Subcutaneous adipose tissue (tissue), 4 donors: ENCODE data around the gene BTBD10. TPM values are rescaled to one million over a fixed set of nuclear protein-coding genes. Genes with fewer than 3 reads are reported as not detected.

Experiments
- total RNA-seq, 4 donors: library from RNA; depleted of rRNA; stranded (reverse); fragments of >200 nt; gene quantifications; one replicate each; pipeline ENCODE4 v1.1.0, GENCODE V29; 2016
- TF ChIP-seq, protein P1 (sequence below): fragments of 450-650 bp; IDR thresholded peaks from one replicate; pipeline ENCODE4 v1.5.1; 2016; ENCODE audit warnings: low read depth, mild to moderate bottlenecking, control low read depth, antibody characterized with exemption, moderate library complexity

The BTBD10 gene
- total RNA-seq, 4 donors from 2014 or later, result 21.5 to 28.4 (median 25.6) TPM

DNA sequence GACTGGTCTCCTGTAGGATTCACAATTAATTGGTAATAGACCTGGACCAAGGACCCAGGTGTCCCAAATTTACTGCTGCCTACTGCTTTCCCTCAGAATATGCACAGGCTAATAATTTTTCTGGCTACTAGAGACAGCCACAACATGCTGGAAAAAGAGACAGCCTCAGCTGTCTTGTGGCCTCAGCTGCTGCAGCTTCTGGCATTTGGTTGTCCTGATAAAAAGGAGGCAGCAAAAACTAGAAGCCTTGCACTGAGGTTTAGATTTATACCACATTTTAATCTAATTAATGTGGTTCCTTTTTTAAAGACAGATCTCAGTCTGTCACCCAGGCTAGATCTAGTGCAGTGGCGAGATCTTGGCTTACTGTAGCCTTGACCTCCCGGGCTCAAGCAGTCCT, 89.8 kb downstream of the BTBD10 start:
- TF ChIP-seq, protein P1, sequence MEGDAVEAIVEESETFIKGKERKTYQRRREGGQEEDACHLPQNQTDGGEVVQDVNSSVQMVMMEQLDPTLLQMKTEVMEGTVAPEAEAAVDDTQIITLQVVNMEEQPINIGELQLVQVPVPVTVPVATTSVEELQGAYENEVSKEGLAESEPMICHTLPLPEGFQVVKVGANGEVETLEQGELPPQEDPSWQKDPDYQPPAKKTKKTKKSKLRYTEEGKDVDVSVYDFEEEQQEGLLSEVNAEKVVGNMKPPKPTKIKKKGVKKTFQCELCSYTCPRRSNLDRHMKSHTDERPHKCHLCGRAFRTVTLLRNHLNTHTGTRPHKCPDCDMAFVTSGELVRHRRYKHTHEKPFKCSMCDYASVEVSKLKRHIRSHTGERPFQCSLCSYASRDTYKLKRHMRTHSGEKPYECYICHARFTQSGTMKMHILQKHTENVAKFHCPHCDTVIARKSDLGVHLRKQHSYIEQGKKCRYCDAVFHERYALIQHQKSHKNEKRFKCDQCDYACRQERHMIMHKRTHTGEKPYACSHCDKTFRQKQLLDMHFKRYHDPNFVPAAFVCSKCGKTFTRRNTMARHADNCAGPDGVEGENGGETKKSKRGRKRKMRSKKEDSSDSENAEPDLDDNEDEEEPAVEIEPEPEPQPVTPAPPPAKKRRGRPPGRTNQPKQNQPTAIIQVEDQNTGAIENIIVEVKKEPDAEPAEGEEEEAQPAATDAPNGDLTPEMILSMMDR, result no peak

- TF ChIP-seq, protein P1, result no peak
Measured at GRCh38 chr11:13368041-13368446, 95.0 kb downstream of the BTBD10 start.

DNA sequence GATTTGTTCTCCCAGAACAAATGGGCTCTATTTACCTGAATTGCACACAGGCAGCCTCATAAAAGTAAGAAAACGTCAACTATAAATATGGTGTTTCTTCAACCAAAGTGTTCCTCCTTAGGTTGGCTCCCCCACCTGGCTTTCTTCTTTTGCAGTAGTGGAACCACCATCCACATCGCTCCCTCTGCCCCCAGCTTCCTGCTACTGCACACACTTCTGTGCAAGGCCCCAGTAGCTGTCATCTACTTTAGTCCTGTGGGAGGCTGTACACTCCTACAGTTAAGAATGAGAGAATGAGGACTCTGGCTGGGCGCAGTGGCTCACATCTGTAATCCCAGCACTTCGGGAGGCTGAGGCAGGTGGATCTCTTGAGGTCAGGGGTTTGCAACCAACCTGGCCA, 95.9 kb downstream of the BTBD10 start:
- TF ChIP-seq, protein P1, result no peak

DNA sequence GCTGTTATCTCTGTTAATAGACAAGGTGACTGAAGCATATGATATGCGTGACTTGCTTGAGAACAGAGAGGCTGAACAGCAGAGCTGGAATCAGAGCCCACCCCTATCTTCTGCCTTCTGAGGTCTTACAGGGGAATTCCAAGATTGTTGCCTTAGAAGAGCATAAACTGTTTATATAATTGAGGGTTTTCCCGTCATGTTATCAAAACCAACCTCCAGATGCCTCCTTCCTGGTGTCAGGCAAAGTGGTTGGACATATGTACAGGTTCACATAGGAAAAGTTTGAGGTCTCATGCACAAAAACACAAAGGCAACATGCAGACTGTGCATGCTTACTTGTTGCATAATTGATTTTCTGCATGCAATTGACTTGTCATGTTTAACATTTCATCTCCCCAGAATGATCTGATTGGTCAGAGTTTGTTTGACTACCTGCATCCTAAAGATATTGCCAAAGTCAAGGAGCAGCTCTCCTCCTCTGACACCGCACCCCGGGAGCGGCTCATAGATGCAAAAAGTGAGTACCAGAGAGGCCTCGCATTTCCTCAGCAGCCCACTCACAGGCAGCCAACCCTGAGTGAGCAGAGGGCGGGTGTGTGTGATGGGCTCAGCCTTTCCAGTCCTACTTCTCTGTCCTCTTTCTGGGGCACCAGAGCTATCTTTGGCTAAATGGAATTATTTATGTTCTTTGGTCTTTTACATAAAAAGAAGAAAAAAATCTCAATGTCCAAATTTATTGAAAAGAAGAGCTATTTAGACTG, 96.6 kb downstream of the BTBD10 start:
- TF ChIP-seq, protein P1, result no peak

DNA sequence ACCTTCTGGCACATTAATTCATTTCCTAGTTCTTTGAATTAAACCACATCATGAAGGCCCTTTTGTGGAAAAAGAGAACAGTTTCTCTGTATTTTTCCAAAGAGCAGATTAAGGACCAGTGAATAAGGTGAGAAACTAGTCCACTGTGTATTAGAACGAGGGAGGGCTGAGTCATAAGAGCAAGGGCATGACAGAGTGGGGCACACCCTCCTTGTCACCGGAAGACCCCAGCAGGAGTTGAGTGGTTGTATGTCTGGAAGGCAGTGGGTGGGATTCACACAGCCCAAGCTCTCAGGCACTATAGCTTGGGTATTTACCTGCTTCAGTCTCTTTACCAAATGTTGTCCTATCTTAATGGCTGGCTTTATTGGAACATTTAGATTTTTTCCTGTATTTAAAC, 98.6 kb downstream of the BTBD10 start:
- TF ChIP-seq, protein P1, result no peak

DNA sequence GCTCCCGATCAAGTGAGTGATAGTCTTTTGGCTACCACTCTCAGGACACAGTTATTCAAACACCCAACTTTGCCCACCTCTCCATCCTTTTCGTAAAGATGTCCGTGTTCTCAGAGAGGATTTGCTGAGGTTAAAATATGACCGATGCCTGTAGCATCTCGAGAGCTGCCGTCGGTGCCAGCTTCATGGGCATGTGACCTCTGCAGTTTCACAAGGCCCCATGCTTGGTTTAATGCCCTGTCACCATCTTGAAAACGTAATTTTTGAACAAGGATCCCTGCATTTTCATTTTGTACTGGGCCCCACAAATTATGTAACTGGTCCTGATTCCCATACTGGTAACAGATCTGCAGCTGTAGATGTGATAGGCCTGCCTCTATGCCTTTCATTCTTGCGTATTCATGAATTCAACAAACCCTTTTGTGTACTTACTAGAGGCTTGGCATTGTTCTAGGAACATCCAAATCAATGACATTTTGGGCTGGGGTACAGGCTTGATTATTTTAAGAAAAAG, 100.4 kb downstream of the BTBD10 start:
- TF ChIP-seq, protein P1, result no peak

GRCh38 chr11:13358596-13359270, 104.3 kb downstream of the BTBD10 start:
- TF ChIP-seq, protein P1, result no peak
